K562 (cell line): Measurements from ENCODE around the gene RPUSD1. TPM values are rescaled to one million over a fixed set of nuclear protein-coding genes. Genes with fewer than 3 reads are reported as not detected.
A peak's percentile ranks its signal among the peaks of the same experiment; 100 is the strongest.

Source experiments
- ARID1B ChIP-seq: fragments of 450-650 bp; IDR thresholded peaks from 2 replicates; pipeline ENCODE4 v1.6.1; 2016; ENCODE audit warnings: antibody characterized with exemption, mild to moderate bottlenecking, inconsistent platforms
- FOXP1 ChIP-seq: sonication (generic); formaldehyde crosslinking; IDR thresholded peaks from 2 replicates; pipeline ENCODE4 v1.8.0; 2022; ENCODE audit warnings: mild to moderate bottlenecking, missing genetic modification reagents
- KDM5B ChIP-seq: fragments of 200-600 bp; sonication (generic); IDR thresholded peaks from 2 replicates; pipeline ENCODE4 v1.6.1; 2012; ENCODE audit warnings: low read depth, mild to moderate bottlenecking, moderate library complexity, low read length, control low read depth, inconsistent platforms; ENCODE audit not compliant: insufficient replicate concordance
- L3MBTL2 ChIP-seq: fragments of 450-650 bp; IDR thresholded peaks from 2 replicates; pipeline ENCODE4 v1.6.1; 2016; ENCODE audit warnings: mild to moderate bottlenecking, moderate library complexity
- PML ChIP-seq: IDR thresholded peaks from 2 replicates; pipeline ENCODE4 v1.6.1; 2012; ENCODE audit warnings: low read length, inconsistent platforms
- SIX5 ChIP-seq, 2 experiments: IDR thresholded peaks; 2 replicates each; pipeline ENCODE4 v1.6.1; 2011; ENCODE audit warnings: low read length in 2 of 2, borderline replicate concordance in 1 of 2, low read depth in 1 of 2, mild to moderate bottlenecking in 1 of 2, moderate library complexity in 1 of 2; ENCODE audit not compliant: insufficient read depth in 1 of 2
- ZC3H4 ChIP-seq: sonication (generic); formaldehyde crosslinking; IDR thresholded peaks from 2 replicates; pipeline ENCODE4 v1.9.0; 2021; ENCODE audit warnings: missing genetic modification reagents, borderline replicate concordance
- ZNF143 ChIP-seq: sonication (generic); formaldehyde crosslinking; IDR thresholded peaks from 2 replicates; pipeline ENCODE4 v1.9.0; 2022; ENCODE audit warnings: mild to moderate bottlenecking, missing genetic modification reagents
- ZNF197 ChIP-seq: fragments of 200-800 bp; sonication (Bioruptor generic); IDR thresholded peaks from 2 replicates; pipeline ENCODE4 v1.6.1; 2016; ENCODE audit warnings: low read depth, missing genetic modification characterization, missing compliant biosample characterization
- ZNF57 ChIP-seq: fragments of 450-650 bp; formaldehyde crosslinking; IDR thresholded peaks from 2 replicates; pipeline ENCODE4 v1.4.0; 2020; ENCODE audit warnings: mild to moderate bottlenecking, moderate library complexity
- ZZZ3 ChIP-seq: fragments of 450-650 bp; IDR thresholded peaks from 2 replicates; pipeline ENCODE4 v1.6.1; 2016; ENCODE audit warnings: antibody characterized with exemption, mild to moderate bottlenecking, moderate library complexity
- polyA plus RNA-seq, 8 experiments: library from polyadenylated mRNA; depleted of rRNA in 4 of 8; stranded (reverse) in 5 of 8; unstranded in 3 of 8; fragments of >200 nt; fragmentation: Nextera tagmentation in 2 of 8; fragmentation: Illumina TruSeq in 1 of 8; extraction: Ambion mirVana in 2 of 8; extraction: Trizol in 1 of 8; gene quantifications; 2 replicates each; pipeline versions ENCODE4 v1.2.1 to v1.2.3, GENCODE V29; 2011 to 2014; ENCODE audit warnings: inconsistent platforms in 1 of 8, missing spikeins in 1 of 8
- total RNA-seq, 7 experiments: library from RNA; depleted of rRNA in 6 of 7; stranded (reverse); fragments of >200 nt in 6 of 7; fragmentation: Illumina TruSeq in 2 of 7; extraction: Trizol in 2 of 7; gene quantifications; 2 replicates each; pipeline versions ENCODE4 v1.2.1 to v1.2.3, GENCODE V29; 2011 to 2021; ENCODE audit warnings: low replicate concordance in 1 of 7
- TF ChIP-seq, protein P1 (sequence below): IDR thresholded peaks from 3 replicates; pipeline ENCODE4 v1.6.1; 2011; ENCODE audit warnings: borderline replicate concordance, mild to moderate bottlenecking; ENCODE audit not compliant: insufficient read length, insufficient read depth
- TF ChIP-seq, protein P2 (sequence below), 2 experiments: IDR thresholded peaks; 2 replicates each; pipeline ENCODE4 v1.6.1; 2012; ENCODE audit warnings: improper control_type of control experiment in 2 of 2, low read depth in 2 of 2, low read length in 2 of 2, borderline replicate concordance in 1 of 2
- TF ChIP-seq, protein P3 (sequence below): fragments of 450-650 bp; IDR thresholded peaks from 2 replicates; pipeline ENCODE4 v1.6.1; 2016; ENCODE audit warnings: missing biosample characterization, missing genetic modification characterization
- TF ChIP-seq, protein P4 (sequence below): fragments of 450-650 bp; IDR thresholded peaks from 2 replicates; pipeline ENCODE4 v1.6.1; 2018; ENCODE audit not compliant: partially characterized antibody
- TF ChIP-seq, protein P5 (sequence below): fragments of 250-450 bp; sonication (Bioruptor Pico); IDR thresholded peaks from 2 replicates; pipeline ENCODE4 v1.5.1; 2021; ENCODE audit warnings: mild to moderate bottlenecking

RPUSD1 gene
- total and polyA plus RNA-seq, 9 of the 15 experiments (the other 6 are each of a cell fraction or from before 2014, with no cell fraction given): 0.45 to 56.6 (median 12.0) TPM

DNA sequence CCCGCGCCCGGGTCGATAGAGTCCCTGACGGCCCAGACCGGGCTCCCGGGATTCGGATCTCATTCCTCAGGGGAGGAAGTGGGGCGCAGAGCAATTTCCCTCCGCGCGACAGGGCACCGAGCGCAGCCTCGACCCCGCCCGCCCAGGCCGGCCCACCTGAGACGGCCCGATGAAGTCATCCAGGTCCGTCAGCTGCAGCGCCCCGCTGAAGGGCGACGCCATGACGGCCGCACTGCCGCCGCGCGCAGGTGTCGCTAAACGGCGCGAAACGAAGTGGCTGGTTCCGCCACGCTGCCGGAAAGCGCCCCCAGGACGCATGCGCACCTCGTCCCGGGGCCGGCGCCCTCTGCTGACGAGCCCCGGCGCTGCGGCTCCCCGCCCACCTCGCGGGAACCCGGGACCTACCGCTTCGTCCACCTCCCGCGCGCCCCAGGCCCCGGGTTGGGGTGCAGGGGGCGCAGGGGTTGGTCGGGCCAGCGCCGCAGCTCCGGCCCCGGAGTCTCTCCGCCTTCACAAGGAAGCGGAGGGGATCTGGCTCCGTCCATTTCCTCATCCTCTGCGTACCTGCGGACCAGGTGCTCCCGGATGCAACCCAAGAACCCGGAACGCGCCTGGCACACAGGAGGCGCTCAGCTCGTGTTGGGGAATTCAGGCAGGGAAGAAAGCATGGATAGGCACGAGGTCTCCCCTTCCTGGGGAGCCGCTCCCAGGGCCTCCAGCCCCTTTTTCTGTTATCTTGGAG, 47.2 kb downstream of the RPUSD1 start, which contains the start of gene CIAO3 (continued):
- TF ChIP-seq ZC3H4 (CRISPR knock-in tag): no peak
- TF ChIP-seq PML: no peak
- TF ChIP-seq ARID1B: 0 out of 2 replicates have a peak, but pooled peaks have one; percentile 4
- no peak for TF ChIP-seq ZZZ3
- no peak for TF ChIP-seq ZNF197 (CRISPR knock-in tag)
- TF ChIP-seq, protein P1, sequence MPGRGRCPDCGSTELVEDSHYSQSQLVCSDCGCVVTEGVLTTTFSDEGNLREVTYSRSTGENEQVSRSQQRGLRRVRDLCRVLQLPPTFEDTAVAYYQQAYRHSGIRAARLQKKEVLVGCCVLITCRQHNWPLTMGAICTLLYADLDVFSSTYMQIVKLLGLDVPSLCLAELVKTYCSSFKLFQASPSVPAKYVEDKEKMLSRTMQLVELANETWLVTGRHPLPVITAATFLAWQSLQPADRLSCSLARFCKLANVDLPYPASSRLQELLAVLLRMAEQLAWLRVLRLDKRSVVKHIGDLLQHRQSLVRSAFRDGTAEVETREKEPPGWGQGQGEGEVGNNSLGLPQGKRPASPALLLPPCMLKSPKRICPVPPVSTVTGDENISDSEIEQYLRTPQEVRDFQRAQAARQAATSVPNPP: no peak
- TF ChIP-seq ZNF57: no peak
- peak; percentile 78 for TF ChIP-seq KDM5B
- TF ChIP-seq FOXP1 (CRISPR knock-in tag): 0 out of 2 replicates have a peak, but pooled peaks have one; percentile 88
- TF ChIP-seq, protein P2, sequence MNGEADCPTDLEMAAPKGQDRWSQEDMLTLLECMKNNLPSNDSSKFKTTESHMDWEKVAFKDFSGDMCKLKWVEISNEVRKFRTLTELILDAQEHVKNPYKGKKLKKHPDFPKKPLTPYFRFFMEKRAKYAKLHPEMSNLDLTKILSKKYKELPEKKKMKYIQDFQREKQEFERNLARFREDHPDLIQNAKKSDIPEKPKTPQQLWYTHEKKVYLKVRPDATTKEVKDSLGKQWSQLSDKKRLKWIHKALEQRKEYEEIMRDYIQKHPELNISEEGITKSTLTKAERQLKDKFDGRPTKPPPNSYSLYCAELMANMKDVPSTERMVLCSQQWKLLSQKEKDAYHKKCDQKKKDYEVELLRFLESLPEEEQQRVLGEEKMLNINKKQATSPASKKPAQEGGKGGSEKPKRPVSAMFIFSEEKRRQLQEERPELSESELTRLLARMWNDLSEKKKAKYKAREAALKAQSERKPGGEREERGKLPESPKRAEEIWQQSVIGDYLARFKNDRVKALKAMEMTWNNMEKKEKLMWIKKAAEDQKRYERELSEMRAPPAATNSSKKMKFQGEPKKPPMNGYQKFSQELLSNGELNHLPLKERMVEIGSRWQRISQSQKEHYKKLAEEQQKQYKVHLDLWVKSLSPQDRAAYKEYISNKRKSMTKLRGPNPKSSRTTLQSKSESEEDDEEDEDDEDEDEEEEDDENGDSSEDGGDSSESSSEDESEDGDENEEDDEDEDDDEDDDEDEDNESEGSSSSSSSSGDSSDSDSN (IDR thresholded peaks at IDR 0.05; ENCODE audit: borderline replicate concordance in 1 of 2, low read depth in 2 of 2, low read length in 2 of 2): 0 out of 4 replicates have a peak, but pooled peaks of 1 of the 2 experiments have one; percentile 74
- TF ChIP-seq, protein P3, sequence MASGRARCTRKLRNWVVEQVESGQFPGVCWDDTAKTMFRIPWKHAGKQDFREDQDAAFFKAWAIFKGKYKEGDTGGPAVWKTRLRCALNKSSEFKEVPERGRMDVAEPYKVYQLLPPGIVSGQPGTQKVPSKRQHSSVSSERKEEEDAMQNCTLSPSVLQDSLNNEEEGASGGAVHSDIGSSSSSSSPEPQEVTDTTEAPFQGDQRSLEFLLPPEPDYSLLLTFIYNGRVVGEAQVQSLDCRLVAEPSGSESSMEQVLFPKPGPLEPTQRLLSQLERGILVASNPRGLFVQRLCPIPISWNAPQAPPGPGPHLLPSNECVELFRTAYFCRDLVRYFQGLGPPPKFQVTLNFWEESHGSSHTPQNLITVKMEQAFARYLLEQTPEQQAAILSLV (tag): no peak
- TF ChIP-seq L3MBTL2: peak; percentile 92
- TF ChIP-seq, protein P4, sequence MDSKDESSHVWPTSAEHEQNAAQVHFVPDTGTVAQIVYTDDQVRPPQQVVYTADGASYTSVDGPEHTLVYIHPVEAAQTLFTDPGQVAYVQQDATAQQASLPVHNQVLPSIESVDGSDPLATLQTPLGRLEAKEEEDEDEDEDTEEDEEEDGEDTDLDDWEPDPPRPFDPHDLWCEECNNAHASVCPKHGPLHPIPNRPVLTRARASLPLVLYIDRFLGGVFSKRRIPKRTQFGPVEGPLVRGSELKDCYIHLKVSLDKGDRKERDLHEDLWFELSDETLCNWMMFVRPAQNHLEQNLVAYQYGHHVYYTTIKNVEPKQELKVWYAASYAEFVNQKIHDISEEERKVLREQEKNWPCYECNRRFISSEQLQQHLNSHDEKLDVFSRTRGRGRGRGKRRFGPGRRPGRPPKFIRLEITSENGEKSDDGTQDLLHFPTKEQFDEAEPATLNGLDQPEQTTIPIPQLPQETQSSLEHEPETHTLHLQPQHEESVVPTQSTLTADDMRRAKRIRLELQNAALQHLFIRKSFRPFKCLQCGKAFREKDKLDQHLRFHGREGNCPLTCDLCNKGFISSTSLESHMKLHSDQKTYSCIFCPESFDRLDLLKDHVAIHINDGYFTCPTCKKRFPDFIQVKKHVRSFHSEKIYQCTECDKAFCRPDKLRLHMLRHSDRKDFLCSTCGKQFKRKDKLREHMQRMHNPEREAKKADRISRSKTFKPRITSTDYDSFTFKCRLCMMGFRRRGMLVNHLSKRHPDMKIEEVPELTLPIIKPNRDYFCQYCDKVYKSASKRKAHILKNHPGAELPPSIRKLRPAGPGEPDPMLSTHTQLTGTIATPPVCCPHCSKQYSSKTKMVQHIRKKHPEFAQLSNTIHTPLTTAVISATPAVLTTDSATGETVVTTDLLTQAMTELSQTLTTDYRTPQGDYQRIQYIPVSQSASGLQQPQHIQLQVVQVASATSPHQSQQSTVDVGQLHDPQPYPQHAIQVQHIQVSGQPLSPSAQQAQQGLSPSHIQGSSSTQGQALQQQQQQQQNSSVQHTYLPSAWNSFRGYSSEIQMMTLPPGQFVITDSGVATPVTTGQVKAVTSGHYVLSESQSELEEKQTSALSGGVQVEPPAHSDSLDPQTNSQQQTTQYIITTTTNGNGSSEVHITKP: no peak
- peak; percentile 56 for TF ChIP-seq ZNF143 (CRISPR knock-in tag)
- TF ChIP-seq, protein P5, sequence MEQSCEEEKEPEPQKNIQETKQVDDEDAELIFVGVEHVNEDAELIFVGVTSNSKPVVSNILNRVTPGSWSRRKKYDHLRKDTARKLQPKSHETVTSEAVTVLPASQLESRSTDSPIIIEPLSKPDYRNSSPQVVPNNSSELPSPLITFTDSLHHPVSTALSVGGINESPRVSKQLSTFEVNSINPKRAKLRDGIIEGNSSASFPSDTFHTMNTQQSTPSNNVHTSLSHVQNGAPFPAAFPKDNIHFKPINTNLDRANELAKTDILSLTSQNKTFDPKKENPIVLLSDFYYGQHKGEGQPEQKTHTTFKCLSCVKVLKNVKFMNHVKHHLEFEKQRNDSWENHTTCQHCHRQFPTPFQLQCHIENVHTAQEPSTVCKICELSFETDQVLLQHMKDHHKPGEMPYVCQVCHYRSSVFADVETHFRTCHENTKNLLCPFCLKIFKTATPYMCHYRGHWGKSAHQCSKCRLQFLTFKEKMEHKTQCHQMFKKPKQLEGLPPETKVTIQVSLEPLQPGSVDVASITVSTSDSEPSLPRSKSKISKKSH: no peak
- TF ChIP-seq SIX5 (IDR thresholded peaks at IDR 0.05; ENCODE audit: borderline replicate concordance in 1 of 2, insufficient read depth in 1 of 2, low read depth in 1 of 2, low read length in 2 of 2): peak; percentile 87 to 90; a peak in 3 of 4 replicates
